Smooth muscle cell (in vitro differentiated cells): ENCODE measurements around the gene CEP89. TPM values are rescaled to one million over a fixed set of nuclear protein-coding genes. Genes with fewer than 3 reads are reported as not detected.

Source experiments
- DNase-seq: peaks from one replicate; lab custom pipeline; 2025; ENCODE audit not compliant: unreplicated experiment; lab: John Stamatoyannopoulos, UW
- H2AFZ ChIP-seq: fragments of 200-600 bp; sonication (generic); 2 replicates; pipeline ENCODE4 v1.6.0; 2016; ENCODE audit warnings: antibody characterized with exemption, low read depth, mild to moderate bottlenecking
- H3F3A ChIP-seq: fragments of 200-600 bp; sonication (generic); 2 replicates; pipeline ENCODE4 v1.6.0; 2017; ENCODE audit warnings: antibody characterized with exemption, low read depth
- H3K27ac ChIP-seq: fragments of 200-600 bp; sonication (generic); 2 replicates; pipeline ENCODE4 v1.5.1; 2016; ENCODE audit warnings: low read depth, mild to moderate bottlenecking
- H3K27me3 ChIP-seq: fragments of 200-600 bp; sonication (generic); 2 replicates; pipeline ENCODE4 v1.6.1; 2016; ENCODE audit warnings: low read depth, mild to moderate bottlenecking
- H3K36me3 ChIP-seq: fragments of 200-600 bp; sonication (generic); 2 replicates; pipeline ENCODE4 v1.5.1; 2016; ENCODE audit warnings: low read depth
- H3K4me1 ChIP-seq: fragments of 200-600 bp; sonication (generic); 2 replicates; pipeline ENCODE4 v1.5.1; 2016; ENCODE audit warnings: low read depth
- H3K4me2 ChIP-seq: fragments of 200-600 bp; sonication (generic); 2 replicates; pipeline ENCODE4 v1.6.0; 2016; ENCODE audit warnings: mild to moderate bottlenecking
- H3K4me3 ChIP-seq: fragments of 200-600 bp; sonication (generic); 2 replicates; pipeline ENCODE4 v1.5.1; 2016; ENCODE audit warnings: mild to moderate bottlenecking
- H3K79me2 ChIP-seq: fragments of 200-600 bp; sonication (generic); 2 replicates; pipeline ENCODE4 v1.6.0; 2016; ENCODE audit warnings: low read depth, mild to moderate bottlenecking
- H3K9ac ChIP-seq: fragments of 200-600 bp; sonication (generic); 2 replicates; pipeline ENCODE4 v1.6.0; 2016; ENCODE audit warnings: low read depth
- H3K9me3 ChIP-seq: fragments of 200-600 bp; sonication (generic); replicated peaks from 2 replicates; pipeline ENCODE4 v1.5.1; 2016; ENCODE audit warnings: low read depth
- H4K20me1 ChIP-seq: fragments of 200-600 bp; sonication (generic); 2 replicates; pipeline ENCODE4 v1.6.0; 2016; ENCODE audit warnings: low read depth
- WGBS: methylation state at CpG from one replicate; pipeline ENCODE4 v1.1.7; 2016; ENCODE audit warnings: low lambda C conversion rate; 5-methylcytosine and 5-hydroxymethylcytosine counted together
- polyA plus RNA-seq: library from polyadenylated mRNA; unstranded; fragments of >200 nt; fragmentation: Nextera tagmentation; extraction: Ambion mirVana; gene quantifications from 2 replicates; pipeline ENCODE4 v1.2.1, GENCODE V29; 2016
- total RNA-seq: library from RNA; depleted of rRNA; stranded (reverse); fragments of >200 nt; gene quantifications from 2 replicates; pipeline ENCODE4 v1.2.3, GENCODE V29; 2014
- TF ChIP-seq, protein P1 (sequence below): fragments of 200-600 bp; sonication (generic); IDR thresholded peaks from 2 replicates; pipeline ENCODE4 v1.5.1; 2017; ENCODE audit warnings: borderline replicate concordance, mild to moderate bottlenecking, antibody characterized with exemption; ENCODE audit not compliant: insufficient read depth, poor library complexity, severe bottlenecking

The CEP89 gene
- total and polyA plus RNA-seq, 2 experiments from 2014 or later, result 11.7 to 19.6 TPM

DNA sequence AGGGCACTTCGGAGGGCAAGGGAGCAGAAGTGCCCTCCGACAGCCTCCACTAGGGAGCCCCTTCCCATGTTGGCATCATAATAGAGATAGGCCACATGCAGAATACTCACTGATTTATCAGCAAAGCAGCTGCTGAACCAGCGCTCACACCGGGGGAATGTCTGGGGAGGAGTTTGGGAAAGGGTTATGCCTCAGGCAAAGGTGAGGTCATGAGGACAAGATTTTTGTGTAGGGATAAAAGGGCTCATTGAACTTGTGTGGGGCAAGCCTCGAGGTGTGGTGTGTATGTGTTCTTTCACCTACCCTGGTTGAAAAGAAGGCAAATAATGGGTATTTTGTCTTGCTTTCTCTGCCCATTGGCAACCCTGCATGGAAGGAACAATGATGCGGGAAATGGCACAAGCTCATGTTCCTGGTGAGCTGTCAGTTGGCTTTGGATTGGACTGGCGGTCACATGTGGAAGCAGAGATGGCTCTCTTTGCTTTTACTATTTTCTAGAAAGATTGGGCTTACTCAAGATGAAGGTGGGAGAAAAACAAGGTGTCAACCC is 63.0 kb downstream of the CEP89 start:
- H2AFZ ChIP-seq, result no peak overlapping the region
- DNase-seq, result no peak
- H3K4me3 ChIP-seq, result no peak overlapping the region
- no peaks in the 10 kb centered on the region for H3K27me3 ChIP-seq
- H3K27ac ChIP-seq, result no peak overlapping the region
- no peaks in the 10 kb centered on the region for H3K79me2 ChIP-seq
- H3K4me2 ChIP-seq, result no peak overlapping the region
- no peaks in the 10 kb centered on the region for H3F3A ChIP-seq
- no peaks in the 10 kb centered on the region for H4K20me1 ChIP-seq
- no peaks in the 10 kb centered on the region for H3K9me3 ChIP-seq
- peaks cover 4% of the 10 kb centered on the region for H3K36me3 ChIP-seq
- TF ChIP-seq, protein P1, sequence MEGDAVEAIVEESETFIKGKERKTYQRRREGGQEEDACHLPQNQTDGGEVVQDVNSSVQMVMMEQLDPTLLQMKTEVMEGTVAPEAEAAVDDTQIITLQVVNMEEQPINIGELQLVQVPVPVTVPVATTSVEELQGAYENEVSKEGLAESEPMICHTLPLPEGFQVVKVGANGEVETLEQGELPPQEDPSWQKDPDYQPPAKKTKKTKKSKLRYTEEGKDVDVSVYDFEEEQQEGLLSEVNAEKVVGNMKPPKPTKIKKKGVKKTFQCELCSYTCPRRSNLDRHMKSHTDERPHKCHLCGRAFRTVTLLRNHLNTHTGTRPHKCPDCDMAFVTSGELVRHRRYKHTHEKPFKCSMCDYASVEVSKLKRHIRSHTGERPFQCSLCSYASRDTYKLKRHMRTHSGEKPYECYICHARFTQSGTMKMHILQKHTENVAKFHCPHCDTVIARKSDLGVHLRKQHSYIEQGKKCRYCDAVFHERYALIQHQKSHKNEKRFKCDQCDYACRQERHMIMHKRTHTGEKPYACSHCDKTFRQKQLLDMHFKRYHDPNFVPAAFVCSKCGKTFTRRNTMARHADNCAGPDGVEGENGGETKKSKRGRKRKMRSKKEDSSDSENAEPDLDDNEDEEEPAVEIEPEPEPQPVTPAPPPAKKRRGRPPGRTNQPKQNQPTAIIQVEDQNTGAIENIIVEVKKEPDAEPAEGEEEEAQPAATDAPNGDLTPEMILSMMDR, result no peak
- no peak overlapping the region for H3K9ac ChIP-seq
- no peaks in the 10 kb centered on the region for H3K4me1 ChIP-seq
- 82% methylated on average over 7 of the region's 7 CpGs for WGBS

- no peak overlapping the region for H3K27ac ChIP-seq
- no peaks in the 10 kb centered on the region for H3K9me3 ChIP-seq
- no peaks in the 10 kb centered on the region for H4K20me1 ChIP-seq
- no peaks in the 10 kb centered on the region for H3K4me1 ChIP-seq
- H3K36me3 ChIP-seq, result no peaks in the 10 kb centered on the region
- H3F3A ChIP-seq, result no peaks in the 10 kb centered on the region
- no peak for DNase-seq
- no peak overlapping the region for H3K4me2 ChIP-seq
- H2AFZ ChIP-seq, result no peak overlapping the region
- no peaks in the 10 kb centered on the region for H3K27me3 ChIP-seq
- no peaks in the 10 kb centered on the region for H3K79me2 ChIP-seq
- H3K9ac ChIP-seq, result no peak overlapping the region
- 84% methylated on average over 7 of the region's 7 CpGs for WGBS
- TF ChIP-seq, protein P1, result no peak
- H3K4me3 ChIP-seq, result no peak overlapping the region
These were observed 69.3 kb downstream of the CEP89 start for GRCh38 chr19:32902448-32902847.

DNA sequence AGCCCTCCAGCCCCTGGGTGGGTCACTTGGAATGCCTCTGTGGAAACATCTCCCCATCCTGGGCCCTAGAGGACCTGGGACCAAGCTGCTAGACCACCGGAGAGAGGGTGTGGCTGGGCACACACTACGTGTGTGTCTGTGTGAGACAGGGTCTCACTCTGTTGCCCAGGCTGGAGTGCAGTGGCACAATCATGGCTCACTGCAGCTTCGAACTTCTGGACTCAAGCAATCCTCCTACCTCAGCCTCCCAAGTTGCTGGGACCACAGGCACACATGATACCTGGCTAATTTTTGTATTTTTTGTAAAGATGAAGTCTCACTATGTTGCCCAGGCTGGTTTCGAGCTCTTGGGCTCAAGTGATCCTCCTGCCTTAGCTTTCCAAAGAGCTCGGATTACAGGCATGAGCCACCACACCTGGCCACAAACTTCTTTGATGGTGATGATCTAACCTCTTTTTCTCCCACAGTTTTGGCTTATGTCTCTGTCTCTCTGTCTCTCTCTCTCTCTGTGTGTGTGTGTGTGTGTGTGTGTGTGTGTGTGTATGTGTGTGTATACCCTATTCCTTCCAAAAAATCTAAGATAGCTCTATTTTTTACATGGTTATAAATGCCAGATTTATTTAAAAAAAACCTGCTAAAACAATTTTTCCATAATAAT is 70.1 kb downstream of the CEP89 start:
- WGBS, result 89% methylated on average over 5 of the region's 5 CpGs
- H3K4me2 ChIP-seq, result no peak overlapping the region
- no peaks in the 10 kb centered on the region for H3K27me3 ChIP-seq
- no peaks in the 10 kb centered on the region for H3K4me1 ChIP-seq
- no peaks in the 10 kb centered on the region for H3K36me3 ChIP-seq
- H3K9me3 ChIP-seq, result no peaks in the 10 kb centered on the region
- DNase-seq, result no peak
- no peaks in the 10 kb centered on the region for H4K20me1 ChIP-seq
- H3F3A ChIP-seq, result no peaks in the 10 kb centered on the region
- H2AFZ ChIP-seq, result no peak overlapping the region
- H3K27ac ChIP-seq, result no peak overlapping the region
- H3K4me3 ChIP-seq, result no peak overlapping the region
- no peaks in the 10 kb centered on the region for H3K79me2 ChIP-seq
- H3K9ac ChIP-seq, result no peak overlapping the region
- TF ChIP-seq, protein P1, result no peak
